NCI-H1105 (cell line): ENCODE data around the gene AGBL3.
"Not testable (repeated sequence)": the region's sequence is repeated elsewhere in the genome, so short reads cannot be mapped to it uniquely, and the experiment has no call there.

Experiments used
- DNase-seq: peaks from one replicate; lab custom pipeline; 2025; lab: John Stamatoyannopoulos, UW

The AGBL3 gene

DNA sequence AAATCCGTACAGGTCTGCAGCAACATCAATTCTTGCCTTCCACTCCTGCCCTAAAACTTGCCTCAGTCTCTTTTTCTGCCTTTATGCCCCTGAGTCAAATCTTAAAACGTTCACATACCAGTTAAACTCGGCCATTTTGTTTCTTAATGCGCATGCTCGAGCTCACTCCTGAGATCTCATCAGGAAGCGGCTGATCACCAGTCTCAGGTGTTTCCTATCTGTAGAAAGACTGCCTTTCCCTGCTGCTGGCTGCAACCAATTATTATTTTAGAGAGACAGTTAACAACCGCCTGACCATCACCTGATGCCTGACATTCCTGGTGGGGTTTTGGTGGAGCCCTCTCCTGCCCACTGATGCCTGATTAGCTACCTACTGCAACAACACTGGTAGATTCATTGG, 91.3 kb downstream of the AGBL3 start:
- no peak for DNase-seq

DNA sequence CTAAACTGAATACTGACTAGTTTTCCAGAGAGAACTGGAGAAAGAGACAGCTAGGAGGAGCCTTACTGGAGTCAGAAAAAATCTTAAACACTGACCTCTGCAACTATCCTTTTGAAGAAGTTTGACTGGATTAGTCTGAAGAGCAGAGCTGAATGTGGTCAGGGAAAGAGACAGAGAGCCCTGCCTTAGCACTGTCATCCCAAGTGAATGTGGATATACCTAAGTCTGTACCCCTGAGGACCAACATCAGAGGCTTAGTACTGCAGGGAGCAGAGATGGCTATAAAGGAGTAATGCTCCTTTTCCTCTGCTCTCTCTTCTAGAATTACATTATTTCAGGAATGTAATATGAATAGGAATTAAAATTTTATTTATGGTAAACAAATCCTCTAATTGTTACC, 91.7 kb downstream of the AGBL3 start:
- DNase-seq: no peak

GRCh38 chr7:135079068-135079467, 92.8 kb downstream of the AGBL3 start:
- no peak for DNase-seq

GRCh38 chr7:135083005-135083404, 96.7 kb downstream of the AGBL3 start:
- DNase-seq: no peak

GRCh38 chr7:135088566-135088965, 102.3 kb downstream of the AGBL3 start:
- DNase-seq: no peak

GRCh38 chr7:135091717-135092116, 105.4 kb downstream of the AGBL3 start:
- no peak for DNase-seq

- DNase-seq: no peak
Measured at GRCh38 chr7:135094472-135095237, 108.3 kb downstream of the AGBL3 start.

GRCh38 chr7:135095450-135095849, 109.1 kb downstream of the AGBL3 start:
- no peak for DNase-seq

DNA sequence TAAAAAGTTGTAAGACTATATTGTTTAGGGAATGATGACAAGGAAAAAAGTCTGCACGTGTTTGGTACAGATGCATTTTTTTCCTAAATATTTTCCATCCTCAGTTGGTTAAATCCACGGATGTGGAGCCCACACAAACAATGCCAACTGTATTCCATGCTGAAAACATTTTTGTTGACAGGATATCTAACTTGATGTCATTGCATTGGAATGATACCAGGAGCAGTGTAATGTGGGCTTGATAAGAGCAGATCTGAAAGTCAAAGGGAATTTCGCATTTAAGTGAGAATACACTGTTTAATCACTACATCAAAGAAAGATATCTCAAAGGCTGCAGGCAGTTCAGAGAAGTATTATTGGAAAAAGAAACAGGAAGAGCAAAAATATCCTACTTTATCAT, 112.1 kb downstream of the AGBL3 start:
- DNase-seq: no peak

- DNase-seq: no peak
Measured at GRCh38 chr7:135100856-135101255, 114.5 kb downstream of the AGBL3 start.

DNA sequence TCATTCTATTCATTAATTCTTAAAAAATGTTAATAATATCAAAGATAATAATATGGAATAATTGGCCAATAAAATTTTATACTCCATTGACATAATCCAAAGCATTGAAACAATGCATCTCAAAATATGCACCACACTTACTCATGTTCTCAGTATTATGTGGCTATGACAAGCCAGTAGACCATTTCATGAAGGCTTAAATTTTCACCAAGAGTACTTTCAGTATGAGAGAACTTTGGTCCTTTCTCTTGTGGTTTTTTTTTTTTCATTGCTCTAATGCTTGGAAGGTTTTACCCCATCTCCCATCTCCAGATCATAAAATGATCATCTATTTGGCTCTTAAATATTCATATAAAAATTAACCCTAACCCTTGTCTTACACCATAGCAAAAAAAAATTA, 116.1 kb downstream of the AGBL3 start:
- DNase-seq: no peak

DNA sequence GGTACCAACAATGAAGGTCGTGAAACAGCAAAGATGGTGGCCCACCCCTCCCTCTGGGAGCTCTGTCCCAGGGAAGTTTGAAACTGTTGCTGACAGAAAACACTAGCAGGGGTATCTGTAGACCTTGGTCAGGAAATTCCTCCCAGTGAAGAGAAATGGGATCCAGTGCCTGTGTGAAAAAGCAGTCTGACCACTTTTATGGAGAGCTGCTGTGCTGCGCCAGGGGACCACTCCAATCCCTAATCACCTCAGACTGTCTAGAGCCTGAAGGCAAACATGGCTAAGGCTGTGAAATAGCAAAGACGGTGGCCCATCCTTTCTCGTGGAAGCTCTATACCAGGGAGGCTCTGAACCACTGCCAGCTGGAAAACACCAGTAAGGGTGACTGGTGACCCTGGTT, 123.3 kb downstream of the AGBL3 start:
- no peak for DNase-seq

DNA sequence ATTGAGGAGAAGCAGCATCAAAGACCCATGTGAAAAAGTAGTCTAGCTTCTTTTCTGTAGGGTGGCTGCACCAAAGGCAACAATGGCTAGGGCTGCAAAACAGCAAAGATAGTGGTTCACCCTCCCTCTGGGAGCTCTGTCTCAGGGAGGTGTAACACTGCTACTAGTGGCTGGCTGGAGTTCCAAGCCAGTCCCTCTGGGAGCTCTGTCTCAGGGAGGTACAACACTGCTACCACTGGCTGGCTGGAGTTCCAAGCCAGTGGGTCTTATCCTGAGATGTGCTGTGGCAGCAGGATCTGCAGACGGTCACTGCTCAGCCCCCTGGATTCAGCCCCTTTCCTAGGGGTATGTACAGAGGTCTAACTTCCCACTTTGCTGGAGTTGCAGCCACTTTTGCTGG, 123.7 kb downstream of the AGBL3 start:
- DNase-seq: no peak

DNA sequence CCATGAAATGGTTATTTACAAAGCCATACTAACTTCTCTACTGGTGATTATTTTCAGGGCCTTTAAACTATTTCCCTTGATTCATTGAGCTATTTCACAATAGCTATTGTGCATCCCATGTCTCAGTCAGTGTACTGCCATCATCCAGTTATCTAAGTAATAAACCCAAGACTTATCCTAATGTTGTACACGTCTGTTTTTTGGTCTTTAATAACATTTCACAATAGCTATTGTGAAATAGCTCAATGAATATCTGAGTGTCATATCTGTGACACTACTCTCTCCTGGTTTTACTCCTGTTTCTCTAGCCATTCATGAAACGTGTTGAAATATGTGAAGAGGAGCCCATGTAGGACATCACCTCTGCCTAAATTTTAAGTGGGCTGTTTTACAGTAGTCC, 125.1 kb downstream of the AGBL3 start:
- DNase-seq: no peak

DNA sequence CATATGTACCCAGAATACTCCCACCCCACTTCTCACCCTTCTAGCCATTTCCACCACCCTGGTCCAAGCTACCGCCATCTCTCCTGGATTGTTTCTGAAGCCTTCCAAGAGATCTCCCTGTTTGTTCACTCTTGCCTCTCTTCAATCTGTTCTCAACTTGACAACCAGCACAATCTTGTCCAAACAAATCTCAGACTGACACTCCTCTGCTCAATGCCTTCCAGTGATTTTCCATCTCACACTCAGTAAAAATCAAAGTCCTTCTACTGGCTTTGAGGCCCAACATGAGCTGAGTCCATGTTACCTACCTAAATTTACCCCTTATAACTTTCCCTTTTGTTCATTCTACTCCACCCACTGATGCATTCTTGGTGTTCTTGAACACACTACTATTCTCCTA, 128.3 kb downstream of the AGBL3 start:
- DNase-seq: no peak

DNA sequence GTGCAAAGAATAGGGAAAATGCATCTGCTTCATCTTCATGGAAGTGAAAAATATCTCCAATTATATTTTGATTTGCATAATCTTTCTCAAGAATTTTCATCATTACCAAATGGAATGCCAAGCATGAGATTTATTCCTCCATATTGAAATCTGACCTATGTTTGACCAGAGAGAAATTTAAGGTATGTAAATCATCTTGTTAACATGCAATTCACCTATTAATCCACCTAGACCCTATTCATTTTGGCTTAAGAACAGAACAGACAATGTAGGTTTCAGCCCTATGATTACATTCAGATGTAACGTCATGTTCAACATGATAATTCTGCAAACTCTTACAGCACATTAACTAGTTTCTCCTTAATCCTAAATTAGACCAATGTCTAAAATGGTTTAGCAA, 130.8 kb downstream of the AGBL3 start:
- DNase-seq: no peak

GRCh38 chr7:135121868-135122267, 135.6 kb downstream of the AGBL3 start:
- DNase-seq: no peak

GRCh38 chr7:135124631-135125030, 138.3 kb downstream of the AGBL3 start:
- not testable (repeated sequence) for DNase-seq

- DNase-seq: no peak
Measured at GRCh38 chr7:135128931-135129330, 142.6 kb downstream of the AGBL3 start.

DNA sequence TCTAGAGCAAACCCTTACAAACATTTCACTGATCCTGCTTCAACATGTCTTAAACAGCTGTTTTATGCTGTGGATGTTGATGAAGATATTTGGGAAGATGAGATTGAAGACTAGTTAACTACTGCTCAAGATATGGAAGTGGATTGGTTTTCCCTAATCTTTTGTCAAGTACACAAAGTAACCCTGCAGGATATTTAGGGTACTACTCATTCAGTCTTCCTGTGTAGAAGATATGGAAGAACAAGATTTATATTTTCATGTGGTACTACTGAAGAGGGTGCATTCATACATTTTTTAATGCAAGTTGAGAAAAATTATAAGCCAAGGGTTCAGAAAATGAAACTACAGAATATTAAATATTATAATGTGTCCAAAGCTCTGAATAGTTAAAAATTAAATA, 143.3 kb downstream of the AGBL3 start:
- DNase-seq: no peak

DNA sequence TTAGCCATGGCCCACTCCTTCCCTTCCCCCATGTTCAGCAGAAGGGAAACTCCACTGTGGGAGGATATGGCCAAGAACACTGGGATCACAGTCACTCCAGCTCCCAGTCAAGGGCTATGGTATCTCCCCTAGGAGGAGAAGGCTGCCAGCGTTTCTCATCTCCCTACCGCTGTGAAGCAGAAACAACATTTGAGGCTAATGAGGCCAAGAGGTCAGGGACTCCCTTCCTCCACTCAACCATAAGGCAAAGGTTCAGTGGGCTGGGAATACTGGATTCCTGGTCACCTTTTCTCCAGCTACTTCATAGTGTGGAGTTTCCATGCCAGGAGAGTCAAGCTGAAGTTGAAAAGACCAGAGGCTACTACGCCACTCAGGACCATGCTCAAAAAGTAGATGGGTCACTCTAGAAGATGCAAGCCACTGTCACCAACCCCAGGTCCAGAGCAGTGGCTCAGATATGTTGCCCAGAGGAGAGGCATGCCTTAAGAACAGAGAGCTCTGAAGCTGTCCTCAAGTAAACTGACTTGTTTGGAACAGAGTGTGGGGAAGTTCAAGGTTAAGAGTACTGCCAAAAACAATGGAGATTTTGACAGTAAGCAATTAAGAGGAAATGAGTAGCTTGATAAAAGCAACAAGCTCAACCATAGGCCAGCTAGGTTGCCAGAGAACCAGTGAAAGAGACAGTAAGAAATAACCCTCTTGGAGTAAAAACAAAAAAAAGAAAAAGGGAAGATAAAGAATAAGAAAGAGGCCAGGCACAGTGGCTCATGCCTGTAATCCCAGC, 157.8 kb downstream of the AGBL3 start:
- no peak for DNase-seq

DNA sequence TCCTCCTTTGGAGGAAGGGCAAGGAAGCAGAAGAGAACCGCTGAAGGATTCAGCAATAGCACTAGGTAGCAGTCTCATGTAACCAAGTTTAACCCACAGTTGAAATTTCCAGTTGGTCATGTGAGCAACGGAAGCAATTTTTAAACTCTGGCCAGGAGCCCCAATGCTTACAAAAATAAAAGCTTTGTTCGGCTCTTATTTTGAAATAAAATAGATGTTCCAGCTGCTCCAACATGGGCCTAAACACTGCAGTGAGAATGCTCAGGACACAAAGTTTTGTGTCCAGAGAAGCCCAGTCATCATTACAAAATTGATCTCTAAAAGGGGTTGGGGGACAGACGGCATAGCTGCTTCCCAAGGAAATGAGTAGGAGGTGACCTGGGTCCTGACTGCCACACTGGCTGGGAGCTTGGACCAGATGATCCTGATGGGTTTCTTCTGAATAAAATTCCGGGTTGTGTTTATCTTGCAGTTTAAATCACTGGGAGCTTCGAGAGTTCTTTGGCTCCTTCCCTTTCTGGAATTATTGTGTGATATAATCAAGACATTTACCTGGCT, 161.1 kb downstream of the AGBL3 start:
- no peak for DNase-seq
